Glomerular visceral epithelial cell (primary cell): Measurements from ENCODE around the gene CT45A10.
A peak's percentile ranks its signal among the peaks of the same experiment; 100 is the strongest.
"Not testable (repeated sequence)": the region's sequence is repeated elsewhere in the genome, so short reads cannot be mapped to it uniquely, and the experiment has no call there.

Source experiments
- DNase-seq: peaks from one replicate; pipeline ENCODE4 v3.0.0-alpha.2; 2016; ENCODE audit errors: extremely low spot score

The CT45A10 gene, protein sequence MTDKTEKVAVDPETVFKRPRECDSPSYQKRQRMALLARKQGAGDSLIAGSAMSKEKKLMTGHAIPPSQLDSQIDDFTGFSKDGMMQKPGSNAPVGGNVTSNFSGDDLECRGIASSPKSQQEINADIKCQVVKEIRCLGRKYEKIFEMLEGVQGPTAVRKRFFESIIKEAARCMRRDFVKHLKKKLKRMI

DNA sequence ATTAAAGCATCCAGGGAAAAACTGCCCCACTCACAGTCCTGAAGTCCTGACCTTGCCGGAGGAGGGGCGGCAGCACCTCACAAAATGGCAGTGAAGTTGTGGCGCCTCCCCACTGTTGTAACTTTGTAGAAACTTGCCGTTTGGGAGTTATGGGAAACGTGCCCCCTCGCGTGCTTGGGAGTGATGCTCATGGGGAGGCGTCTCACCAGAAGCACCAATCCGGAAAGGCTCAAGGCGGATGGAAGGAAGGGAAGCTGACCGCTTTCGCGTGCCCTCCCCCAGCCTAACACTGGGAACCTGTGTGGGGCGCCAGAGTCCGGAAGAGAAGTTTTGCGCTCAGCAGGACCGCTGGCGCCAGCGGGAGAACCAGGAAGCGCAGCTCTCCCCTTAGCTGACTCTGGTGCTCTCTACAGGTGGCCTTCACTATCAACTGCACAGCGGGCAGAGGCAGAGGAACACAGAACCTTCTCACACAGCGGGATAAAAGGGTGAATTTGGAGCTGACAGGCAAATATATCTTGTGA, at the start of gene CT45A10, which contains the start of gene SAGE1:
Gene CT45A10 (minus strand): TSS at position 151 of the 524 bp plus-strand sequence. CDS start 8,100 bp downstream, outside the sequence.
Gene SAGE1 (plus strand): TSS at position 423 of the 524 bp plus-strand sequence. CDS start 2,527 bp downstream, outside the sequence.
- no peak for DNase-seq

DNA sequence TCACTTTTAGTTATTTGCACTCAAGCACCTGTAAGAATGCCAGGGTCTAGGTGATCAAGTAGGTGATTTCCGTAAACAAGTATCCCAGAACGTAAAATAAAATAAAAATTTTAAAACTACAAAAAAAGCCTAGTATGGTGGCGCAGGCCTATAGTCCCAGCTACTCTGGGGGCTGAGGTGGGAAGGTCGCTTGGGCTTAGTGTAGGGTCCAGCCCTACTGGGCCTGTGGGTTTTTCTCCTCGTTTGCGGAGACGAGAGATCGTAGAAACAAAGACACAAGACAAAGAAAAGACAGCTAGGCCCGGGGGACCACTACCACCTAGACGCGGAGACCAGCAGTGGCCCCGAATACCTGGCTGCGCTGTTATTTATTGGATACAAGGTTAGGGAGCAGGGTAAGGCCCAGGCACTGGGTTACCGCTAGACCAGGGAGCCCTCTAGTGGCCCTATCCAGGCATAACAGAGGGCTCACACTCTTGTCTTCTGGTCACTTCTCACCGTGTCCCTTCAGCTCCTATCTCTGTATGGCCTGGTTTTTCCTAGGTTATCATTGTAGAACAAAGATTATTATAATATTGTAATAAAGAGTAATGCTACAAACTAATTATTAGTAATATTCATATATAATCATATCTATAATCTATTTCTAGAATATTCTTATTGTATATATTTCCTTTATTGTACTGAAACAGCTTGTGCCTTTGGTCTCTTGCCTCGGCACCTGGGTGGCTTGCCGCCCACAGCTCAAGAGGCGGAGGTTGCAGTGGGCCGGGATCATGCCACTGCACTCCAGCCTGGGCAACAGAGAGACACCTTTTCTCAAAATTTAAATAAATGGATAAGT, 38.6 kb upstream of the CT45A10 start:
- peak; percentile 23 for DNase-seq

DNA sequence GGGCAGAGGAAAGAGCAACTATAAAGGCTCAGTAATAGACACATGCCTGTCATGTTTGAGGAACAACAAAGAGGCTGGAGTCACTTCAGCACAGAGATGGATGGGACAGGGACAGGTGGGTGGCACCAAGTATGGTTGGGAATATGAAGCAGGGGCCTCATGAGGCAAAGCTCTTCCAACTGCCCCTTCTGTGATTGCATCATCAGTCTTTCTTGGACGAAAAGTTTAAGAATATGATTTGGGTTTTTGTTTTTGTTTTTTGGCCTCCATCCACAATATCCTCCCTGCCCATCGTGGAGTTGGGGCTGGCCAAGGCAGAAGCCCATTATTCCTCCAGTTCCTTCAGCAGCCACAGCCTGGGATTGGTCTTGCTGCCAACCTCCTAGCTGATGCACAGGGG, 34.7 kb upstream of the CT45A10 start:
- no peak for DNase-seq

DNA sequence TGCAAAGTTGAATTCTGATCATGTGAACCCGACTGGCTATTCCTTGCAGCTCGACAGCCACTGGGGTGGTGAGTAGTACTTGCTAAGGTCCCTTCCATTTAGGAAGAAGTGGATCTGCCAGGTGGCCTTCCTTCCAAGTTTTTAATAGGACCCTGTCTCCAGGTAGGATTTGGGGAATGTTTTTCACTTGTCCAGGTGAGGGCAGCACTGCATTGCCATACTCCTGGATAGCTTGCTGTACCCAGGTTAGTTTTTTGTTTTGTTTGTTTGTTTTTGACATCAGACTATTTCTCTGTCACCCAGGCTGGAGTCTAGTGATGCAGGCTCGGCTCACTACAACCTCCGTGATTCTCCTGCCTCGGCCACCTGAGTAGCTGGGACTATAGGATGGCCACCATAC, 30.1 kb upstream of the CT45A10 start:
- no peak for DNase-seq

DNA sequence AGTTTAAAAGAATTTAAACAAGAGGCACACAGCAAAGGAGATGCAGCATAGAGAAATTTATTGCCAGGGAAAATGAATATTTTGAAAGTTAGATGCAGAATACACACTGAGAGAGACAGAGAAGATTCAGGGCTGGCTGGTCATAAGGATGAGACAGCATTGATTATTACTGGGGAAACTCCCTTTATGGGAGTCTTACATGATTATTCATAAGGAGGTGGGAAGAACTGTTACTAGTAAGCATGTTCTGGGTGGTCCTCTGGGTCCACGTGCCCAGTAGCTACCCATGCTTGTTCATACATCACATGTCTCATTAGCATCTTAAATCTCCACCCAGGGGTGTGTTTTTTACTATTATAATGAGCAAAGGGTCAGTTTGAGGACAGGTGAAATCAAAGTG, 27.3 kb upstream of the CT45A10 start:
- not testable (repeated sequence) for DNase-seq

DNA sequence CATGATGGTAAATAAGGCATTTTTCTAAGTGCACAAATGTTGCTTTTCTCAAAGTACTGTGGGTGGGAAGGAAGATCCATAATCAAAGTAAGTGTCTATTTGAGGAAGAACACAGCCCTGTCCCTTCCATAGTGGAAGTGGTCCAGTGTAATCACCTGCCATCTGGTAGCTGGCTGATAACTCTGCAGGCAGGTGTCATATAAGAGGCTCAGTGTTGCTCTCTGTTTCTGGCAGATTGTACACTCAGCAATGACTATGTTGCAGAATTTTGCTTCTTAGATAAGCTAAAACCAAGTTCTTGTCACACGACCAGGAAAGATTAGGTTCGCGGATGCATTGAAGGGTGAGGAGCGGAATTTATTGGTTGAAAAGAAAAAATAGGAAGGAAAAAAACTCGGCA, 21.2 kb upstream of the CT45A10 start:
- DNase-seq, result no peak

DNA sequence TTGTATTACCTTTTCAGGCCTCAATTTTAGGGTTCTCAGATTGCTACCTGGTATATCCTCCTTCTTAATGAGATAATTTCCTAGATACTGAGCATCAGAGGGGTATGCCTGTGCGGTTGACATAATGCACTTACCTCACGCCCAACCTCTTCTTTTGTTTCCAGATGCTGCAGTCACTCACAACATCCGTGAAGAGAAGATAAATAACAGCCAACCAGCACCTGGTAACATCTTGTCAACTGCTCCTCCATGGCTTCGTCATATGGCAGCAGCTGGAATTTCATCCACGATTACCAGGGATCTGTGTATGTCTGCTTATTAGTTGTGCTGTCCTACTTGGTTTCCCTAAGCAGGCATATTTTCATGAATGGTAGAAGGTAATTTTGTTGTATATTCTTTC, 17.0 kb upstream of the CT45A10 start:
- no peak for DNase-seq

DNA sequence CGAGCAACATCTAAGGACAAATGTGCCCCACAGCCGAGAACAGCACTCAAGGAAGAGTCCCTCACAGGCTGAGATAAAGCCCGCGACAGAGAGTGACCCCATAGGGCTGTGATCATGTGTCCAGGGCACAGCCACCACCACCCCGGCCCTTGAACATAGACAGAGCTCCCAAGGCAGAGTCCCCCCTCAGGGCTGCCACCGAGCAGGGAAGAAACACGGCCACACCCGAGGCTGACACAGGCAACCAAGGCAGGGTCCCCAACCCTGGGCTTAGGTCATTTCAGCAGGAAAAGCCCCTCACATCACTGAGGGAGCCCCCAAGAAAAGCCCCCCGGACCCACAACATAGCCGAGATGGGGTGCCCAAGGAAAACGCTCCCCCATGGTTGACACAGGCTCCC, 463 bp downstream of the CT45A10 start:
- DNase-seq, result no peak

DNA sequence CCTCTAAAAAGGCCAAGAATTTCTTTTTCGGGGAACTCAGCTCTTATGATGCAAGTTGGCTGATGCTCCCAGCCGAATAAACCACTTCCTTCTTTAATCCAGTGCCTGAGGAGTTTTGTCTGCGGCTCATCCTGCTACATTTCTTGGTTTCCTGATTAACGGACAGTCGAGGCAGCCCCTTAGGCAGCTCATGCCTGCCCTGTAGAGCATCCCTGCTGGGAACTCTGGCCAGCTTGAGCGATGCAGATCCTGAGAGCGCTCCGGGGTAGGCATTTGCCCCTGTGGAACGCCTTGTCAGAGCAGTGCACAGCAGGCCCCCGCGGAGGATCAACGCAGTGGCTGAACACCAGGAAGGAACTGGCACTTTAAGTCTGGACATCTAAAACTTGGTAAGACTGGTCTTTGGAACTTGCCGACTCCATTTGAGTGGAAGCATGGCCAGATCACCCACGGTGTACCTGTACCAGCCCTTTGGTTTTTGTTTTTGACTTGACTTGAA, 3.1 kb downstream of the CT45A10 start:
- DNase-seq, result no peak

DNA sequence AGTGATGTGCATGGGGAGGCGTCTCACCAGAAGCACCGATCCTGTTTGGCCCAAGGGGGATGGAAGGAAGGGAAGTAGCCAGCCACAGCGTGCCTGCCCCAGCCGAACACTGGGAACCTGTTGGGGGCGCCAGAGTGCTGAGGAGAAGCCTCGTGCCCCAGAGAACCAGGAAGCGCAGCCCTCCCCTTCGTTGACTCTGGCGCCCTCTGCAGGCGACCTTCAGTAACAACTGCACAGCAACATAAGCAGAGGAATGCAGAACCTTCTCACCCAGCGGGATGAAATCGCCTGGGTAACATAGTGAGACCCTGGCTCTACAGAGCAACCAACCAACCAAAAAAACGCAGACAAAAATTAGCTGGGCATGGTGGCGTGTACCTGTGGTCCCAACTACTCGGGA, 4.3 kb downstream of the CT45A10 start:
- DNase-seq, result peak; percentile 2

DNA sequence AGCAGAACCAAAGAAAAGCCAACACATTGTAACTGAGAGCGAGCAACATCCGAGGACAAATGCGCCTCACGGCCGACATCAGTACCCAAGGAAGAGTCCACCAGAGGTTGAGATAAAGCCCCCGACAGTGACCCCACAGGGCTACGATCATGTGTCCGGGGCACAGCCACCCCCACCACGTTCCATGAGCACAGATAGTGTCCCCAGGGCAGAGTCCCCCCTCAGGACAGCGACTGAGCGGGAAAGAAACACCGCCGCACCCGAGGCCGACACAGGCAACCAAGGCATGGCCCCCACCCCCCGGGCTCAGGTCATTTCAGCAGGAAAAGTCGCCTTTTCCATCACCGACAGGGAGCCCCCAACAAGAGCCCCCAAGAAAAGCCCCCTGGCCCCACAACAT, 5.0 kb downstream of the CT45A10 start:
- not testable (repeated sequence) for DNase-seq

DNA sequence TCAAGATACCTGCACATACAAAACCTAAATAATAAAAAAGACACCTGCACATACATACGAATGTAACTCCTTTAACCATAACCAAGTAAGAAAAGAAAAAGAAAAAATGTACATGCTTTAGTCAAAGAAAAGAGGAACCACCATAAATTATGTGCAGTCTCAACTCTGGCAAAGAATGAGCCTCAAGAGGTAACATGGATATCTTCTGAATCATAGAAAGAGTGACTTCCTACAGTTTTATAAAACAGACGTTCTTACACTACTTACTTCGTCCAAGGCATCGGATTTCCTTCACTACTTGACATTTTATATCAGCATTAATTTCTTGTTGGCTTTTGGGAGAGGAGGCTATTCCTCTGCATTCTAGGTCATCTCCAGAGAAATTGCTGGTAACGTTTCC, 10.5 kb downstream of the CT45A10 start:
- not testable (repeated sequence) for DNase-seq

DNA sequence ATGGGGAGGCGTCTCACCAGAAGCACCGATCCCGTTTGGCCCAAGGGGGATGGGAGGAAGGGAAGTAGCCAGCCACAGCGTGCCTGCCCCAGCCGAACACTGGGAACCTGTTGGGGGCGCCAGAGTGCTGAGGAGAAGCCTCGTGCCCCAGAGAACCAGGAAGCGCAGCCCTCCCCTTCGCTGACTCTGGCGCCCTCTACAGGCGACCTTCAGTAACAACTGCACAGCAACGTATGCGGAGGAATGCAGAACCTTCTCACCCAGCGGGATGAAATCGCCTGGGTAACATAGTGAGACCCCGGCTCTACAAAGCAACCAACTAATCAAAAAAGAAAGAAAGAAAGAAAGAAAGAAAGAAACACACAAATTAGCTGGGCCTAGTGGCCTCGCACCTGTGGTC, 21.5 kb downstream of the CT45A10 start, which contains the start of gene CT45A9:
Gene CT45A9 (minus strand): TSS at position 101 of the 400 bp plus-strand sequence. CDS start 3,751 bp downstream, outside the sequence.
- DNase-seq, result not testable (repeated sequence)

DNA sequence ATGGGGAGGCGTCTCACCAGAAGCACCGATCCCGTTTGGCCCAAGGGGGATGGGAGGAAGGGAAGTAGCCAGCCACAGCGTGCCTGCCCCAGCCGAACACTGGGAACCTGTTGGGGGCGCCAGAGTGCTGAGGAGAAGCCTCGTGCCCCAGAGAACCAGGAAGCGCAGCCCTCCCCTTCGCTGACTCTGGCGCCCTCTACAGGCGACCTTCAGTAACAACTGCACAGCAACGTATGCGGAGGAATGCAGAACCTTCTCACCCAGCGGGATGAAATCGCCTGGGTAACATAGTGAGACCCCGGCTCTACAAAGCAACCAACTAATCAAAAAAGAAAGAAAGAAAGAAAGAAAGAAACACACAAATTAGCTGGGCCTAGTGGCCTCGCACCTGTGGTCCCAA, 38.8 kb downstream of the CT45A10 start, which contains the start of gene CT45A8:
Gene CT45A8 (minus strand): TSS at position 101 of the 400 bp plus-strand sequence. CDS start 3,755 bp downstream, outside the sequence.
- not testable (repeated sequence) for DNase-seq

DNA sequence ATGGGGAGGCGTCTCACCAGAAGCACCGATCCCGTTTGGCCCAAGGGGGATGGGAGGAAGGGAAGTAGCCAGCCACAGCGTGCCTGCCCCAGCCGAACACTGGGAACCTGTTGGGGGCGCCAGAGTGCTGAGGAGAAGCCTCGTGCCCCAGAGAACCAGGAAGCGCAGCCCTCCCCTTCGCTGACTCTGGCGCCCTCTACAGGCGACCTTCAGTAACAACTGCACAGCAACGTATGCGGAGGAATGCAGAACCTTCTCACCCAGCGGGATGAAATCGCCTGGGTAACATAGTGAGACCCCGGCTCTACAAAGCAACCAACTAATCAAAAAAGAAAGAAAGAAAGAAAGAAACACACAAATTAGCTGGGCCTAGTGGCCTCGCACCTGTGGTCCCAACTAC, 56.1 kb downstream of the CT45A10 start, which contains the start of gene CT45A7:
Gene CT45A7 (minus strand): TSS at position 101 of the 400 bp plus-strand sequence. CDS start 3,747 bp downstream, outside the sequence.
- DNase-seq, result not testable (repeated sequence)
